IPS-NIHi11 (cell line): ENCODE results near the gene B4GALT5.

Source experiments
- DNase-seq: peaks from one replicate; pipeline ENCODE4 v3.0.0; 2012; ENCODE audit warnings: mixed read lengths, low spot score

The B4GALT5 gene

DNA sequence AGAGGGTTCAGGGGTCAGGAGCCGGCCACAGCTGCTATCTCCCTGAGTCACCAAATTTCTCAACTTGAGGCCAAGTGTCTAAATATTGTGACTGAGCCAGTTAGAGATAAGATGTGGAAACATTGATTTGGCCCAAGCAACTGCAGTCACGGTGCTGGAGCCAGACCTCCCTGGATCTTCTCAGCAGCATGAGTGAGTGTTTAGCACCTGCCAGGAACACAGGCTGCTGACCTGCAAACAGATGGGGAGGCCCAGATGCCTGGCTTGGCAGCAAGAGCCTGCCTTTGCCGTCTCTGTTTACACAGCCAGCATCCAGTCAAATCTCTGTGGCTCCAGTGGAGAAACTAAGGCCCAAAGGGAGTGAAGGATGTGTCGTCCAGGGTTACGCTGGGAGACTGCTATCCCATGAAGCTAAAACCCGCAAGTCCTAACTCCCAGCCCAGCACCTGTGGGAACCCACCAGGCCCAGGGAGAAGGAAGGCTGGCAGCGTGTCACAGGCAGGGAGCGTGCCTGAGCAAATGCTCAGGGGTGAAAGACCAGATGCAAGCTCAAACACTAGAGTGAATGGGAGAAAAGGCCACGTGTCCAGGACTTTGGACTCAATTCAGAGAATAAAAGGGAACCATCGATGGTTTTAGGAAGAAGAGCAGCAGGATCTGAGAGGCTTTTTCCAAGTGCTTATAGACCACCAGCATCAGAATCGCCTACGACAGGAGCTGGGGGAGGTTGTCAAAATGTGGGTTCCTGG is 129.8 kb downstream of the B4GALT5 start:
- no peak for DNase-seq

DNA sequence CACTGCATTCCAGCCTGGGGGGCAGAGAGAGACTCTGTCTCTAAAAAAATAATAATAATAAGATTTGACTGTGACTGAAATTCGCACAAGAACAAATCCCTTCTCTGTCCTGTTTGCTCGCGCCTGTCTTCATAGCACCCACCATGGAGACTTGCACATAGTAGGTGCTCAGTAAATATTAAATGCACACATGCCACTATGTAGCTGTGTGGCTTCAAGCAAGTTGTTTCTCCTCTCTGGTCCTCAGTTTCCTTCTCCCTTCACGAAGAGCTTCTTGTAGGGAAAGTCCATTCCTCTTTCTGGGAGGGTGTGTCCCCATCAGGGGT is 130.4 kb downstream of the B4GALT5 start:
- DNase-seq, result no peak
